ENCODE results near the gene ABCC1. TPM values are rescaled to one million over a fixed set of nuclear protein-coding genes. Genes with fewer than 3 reads are reported as not detected.

The ABCC1 gene
- total and polyA plus RNA-seq, 2 donors (not counting 1 experiment from before 2014, with no cell fraction given) = 54.1 to 178 TPM

GRCh38 chr16:16124974-16125373 lies 175.6 kb downstream of the ABCC1 start:
- Histone ChIP-seq H3K4me1 (ENCODE audit: control insufficient read depth, extremely low read depth, insufficient read depth, low read length) (no peaks in the 10 kb centered on the region), H3K27me3 (ENCODE audit: control insufficient read depth, insufficient read depth, low read length) (no peaks in the 10 kb centered on the region), H2AFZ (ENCODE audit: low read length) (no peak overlapping the region), H3K4me3 (replicated peaks in 1 of 4; ENCODE audit: control extremely low read depth in 1 of 4, insufficient read depth in 1 of 4, low read depth in 3 of 4, low read length in 4 of 4) (no peak overlapping the region), H3K27ac (ENCODE audit: insufficient read depth, low read length) (no peak overlapping the region), H4K20me1 (ENCODE audit: control insufficient read depth, extremely low read depth, insufficient read depth, low read length) (no peaks in the 10 kb centered on the region), H3K4me2 (ENCODE audit: extremely low read depth, insufficient read depth, low read length) (no peak overlapping the region), H3K9ac (ENCODE audit: insufficient read depth, low read length) (no peak overlapping the region), H3K36me3 (ENCODE audit: control insufficient read depth, insufficient read depth, low read length) (peaks cover 29% of the 10 kb centered on the region), H3K9me3 (ENCODE audit: control insufficient read depth, insufficient read depth, low read depth, low read length) (no peaks in the 10 kb centered on the region), H3K79me2 (ENCODE audit: control insufficient read depth, insufficient read depth, low read length) (no peaks in the 10 kb centered on the region)
- TF ChIP-seq EZH2 (IDR thresholded peaks at IDR 0.05; ENCODE audit: low read length, missing control alignments) (no peak), CTCF (conservative IDR thresholded peaks at IDR 0.05 in 1 of 2, IDR thresholded peaks at IDR 0.05 in 1 of 2; ENCODE audit: low read depth in 1 of 2, low read length in 2 of 2) (no peak)
- DNase-seq (ENCODE audit: low read depth in 2 of 2) = no peak

DNA sequence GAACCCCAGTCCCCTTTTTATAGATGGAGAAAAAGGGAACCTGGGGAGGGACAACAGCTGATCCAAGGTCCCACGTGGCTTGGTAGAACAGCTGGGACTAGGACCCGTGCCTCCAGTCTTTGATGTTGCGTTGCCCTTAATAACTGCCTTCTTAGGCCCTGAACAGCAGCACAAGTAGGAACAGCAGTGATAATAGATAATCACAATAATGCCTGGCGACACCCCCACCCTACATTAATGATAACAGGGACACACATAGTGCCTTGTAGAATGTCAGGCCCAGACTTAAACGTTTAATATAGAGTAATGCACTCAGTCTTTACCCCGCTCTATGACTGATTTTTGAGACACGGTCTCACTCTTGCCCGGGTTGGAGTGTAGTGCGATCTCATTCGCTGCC lies 177.5 kb downstream of the ABCC1 start:
- H3K9ac ChIP-seq (ENCODE audit: insufficient read depth, low read length) = no peak overlapping the region
- no peak for DNase-seq (ENCODE audit: low read depth in 2 of 2)
- no peaks in the 10 kb centered on the region for H3K27me3 ChIP-seq (ENCODE audit: control insufficient read depth, insufficient read depth, low read length)
- H3K27ac ChIP-seq (ENCODE audit: insufficient read depth, low read length) = no peak overlapping the region
- H3K9me3 ChIP-seq (ENCODE audit: control insufficient read depth, insufficient read depth, low read depth, low read length) = no peaks in the 10 kb centered on the region
- no peak overlapping the region for H3K4me2 ChIP-seq (ENCODE audit: extremely low read depth, insufficient read depth, low read length)
- TF ChIP-seq CTCF (conservative IDR thresholded peaks at IDR 0.05 in 1 of 2, IDR thresholded peaks at IDR 0.05 in 1 of 2; ENCODE audit: low read depth in 1 of 2, low read length in 2 of 2) (no peak), EZH2 (IDR thresholded peaks at IDR 0.05; ENCODE audit: low read length, missing control alignments) (no peak)
- H2AFZ ChIP-seq (ENCODE audit: low read length) = no peak overlapping the region
- no peaks in the 10 kb centered on the region for H4K20me1 ChIP-seq (ENCODE audit: control insufficient read depth, extremely low read depth, insufficient read depth, low read length)
- no peaks in the 10 kb centered on the region for H3K79me2 ChIP-seq (ENCODE audit: control insufficient read depth, insufficient read depth, low read length)
- peaks cover 27% of the 10 kb centered on the region for H3K36me3 ChIP-seq (ENCODE audit: control insufficient read depth, insufficient read depth, low read length)
- no peaks in the 10 kb centered on the region for H3K4me1 ChIP-seq (ENCODE audit: control insufficient read depth, extremely low read depth, insufficient read depth, low read length)
- no peak overlapping the region for H3K4me3 ChIP-seq (replicated peaks in 1 of 4; ENCODE audit: control extremely low read depth in 1 of 4, insufficient read depth in 1 of 4, low read depth in 3 of 4, low read length in 4 of 4)

DNA sequence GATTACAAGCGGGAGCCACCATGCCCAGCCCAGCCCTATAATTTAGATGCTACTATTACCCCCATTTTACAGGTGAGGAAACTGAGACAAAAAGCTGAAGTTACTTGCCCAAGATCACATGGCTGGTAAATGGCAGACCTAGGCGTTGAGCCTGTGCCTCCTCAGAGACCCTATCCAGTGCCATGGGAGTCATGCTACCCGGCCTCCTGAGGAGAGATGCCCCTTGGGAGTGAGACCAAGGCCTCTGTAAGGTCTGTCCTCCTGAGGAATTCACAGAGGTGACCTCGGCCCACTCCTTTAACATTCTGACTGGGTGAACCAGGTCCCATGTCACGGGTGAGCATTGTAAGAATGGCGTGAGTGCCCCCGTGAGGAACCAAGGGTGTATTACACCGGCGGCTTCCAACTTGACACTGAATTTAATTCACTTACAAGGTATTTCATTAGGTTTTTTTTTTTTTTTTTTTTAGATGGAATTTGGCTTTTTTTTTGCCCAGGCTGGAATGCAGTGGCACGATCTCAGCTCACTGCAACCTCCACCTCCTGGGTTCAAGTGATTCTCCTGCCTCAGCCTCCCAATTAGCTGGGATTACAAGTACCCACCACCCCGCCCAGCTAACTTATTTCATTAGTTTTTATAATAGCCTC lies 178.2 kb downstream of the ABCC1 start:
- H2AFZ ChIP-seq (ENCODE audit: low read length) = no peak overlapping the region
- DNase-seq (ENCODE audit: low read depth in 2 of 2) = peak; percentile 58 to 72

More for the DNA sequence above, 178.2 kb downstream of the ABCC1 start:
- Histone ChIP-seq H3K27me3 (ENCODE audit: control insufficient read depth, insufficient read depth, low read length) (no peaks in the 10 kb centered on the region), H3K9ac (ENCODE audit: insufficient read depth, low read length) (no peak overlapping the region), H3K27ac (ENCODE audit: insufficient read depth, low read length) (no peak overlapping the region), H3K36me3 (ENCODE audit: control insufficient read depth, insufficient read depth, low read length) (peaks cover 25% of the 10 kb centered on the region), H3K4me2 (ENCODE audit: extremely low read depth, insufficient read depth, low read length) (no peak overlapping the region), H3K79me2 (ENCODE audit: control insufficient read depth, insufficient read depth, low read length) (no peaks in the 10 kb centered on the region), H3K9me3 (ENCODE audit: control insufficient read depth, insufficient read depth, low read depth, low read length) (no peaks in the 10 kb centered on the region), H3K4me3 (replicated peaks in 1 of 4; ENCODE audit: control extremely low read depth in 1 of 4, insufficient read depth in 1 of 4, low read depth in 3 of 4, low read length in 4 of 4) (no peak overlapping the region), H3K4me1 (ENCODE audit: control insufficient read depth, extremely low read depth, insufficient read depth, low read length) (no peaks in the 10 kb centered on the region), H4K20me1 (ENCODE audit: control insufficient read depth, extremely low read depth, insufficient read depth, low read length) (no peaks in the 10 kb centered on the region)
- TF ChIP-seq CTCF (conservative IDR thresholded peaks at IDR 0.05 in 1 of 2, IDR thresholded peaks at IDR 0.05 in 1 of 2; ENCODE audit: low read depth in 1 of 2, low read length in 2 of 2) = peak; percentile 83
- no peak for TF ChIP-seq EZH2 (IDR thresholded peaks at IDR 0.05; ENCODE audit: low read length, missing control alignments)
